ACC112 (cell line): Measurements from ENCODE around the gene ZSWIM4.
"Not testable (repeated sequence)": the region's sequence is repeated elsewhere in the genome, so short reads cannot be mapped to it uniquely, and the experiment has no call there.

Experiments used
- H2AFZ ChIP-seq: fragments of 200-600 bp; sonication (generic); one replicate; pipeline ENCODE4 v1.6.0; 2017; ENCODE audit warnings: antibody characterized with exemption, low read length; ENCODE audit not compliant: unreplicated experiment
- H3K27ac ChIP-seq: fragments of 200-600 bp; sonication (generic); 2 replicates; pipeline ENCODE4 v1.5.1; 2014; ENCODE audit warnings: low read depth, mild to moderate bottlenecking, antibody characterized with exemption, low read length, moderate library complexity
- H3K27me3 ChIP-seq: fragments of 200-600 bp; sonication (generic); 2 replicates; pipeline ENCODE4 v1.6.1; 2014; ENCODE audit warnings: mild to moderate bottlenecking, antibody characterized with exemption, low read length, moderate library complexity, mixed read lengths; ENCODE audit not compliant: insufficient read depth
- H3K36me3 ChIP-seq: fragments of 200-600 bp; sonication (generic); 2 replicates; pipeline ENCODE4 v1.6.1; 2016; ENCODE audit warnings: mild to moderate bottlenecking, antibody characterized with exemption, low read length, moderate library complexity, mixed read lengths; ENCODE audit not compliant: insufficient read depth
- H3K4me1 ChIP-seq: fragments of 200-600 bp; sonication (generic); one replicate; pipeline ENCODE4 v1.6.1; 2016; ENCODE audit warnings: low read length, mixed read lengths; ENCODE audit not compliant: insufficient read depth, unreplicated experiment, control insufficient read depth
- H3K4me3 ChIP-seq: fragments of 200-600 bp; sonication (generic); 2 replicates; pipeline ENCODE4 v1.5.1; 2014; ENCODE audit warnings: mild to moderate bottlenecking, low read depth, low read length
- H3K79me2 ChIP-seq: fragments of 200-600 bp; sonication (generic); one replicate; pipeline ENCODE4 v1.6.0; 2016; ENCODE audit warnings: low read length; ENCODE audit not compliant: control insufficient read depth, unreplicated experiment, insufficient read depth

The ZSWIM4 gene

GRCh38 chr19:13851734-13852114 lies 56.5 kb downstream of the ZSWIM4 start:
- Histone ChIP-seq H3K27ac (peak overlapping the region; percentile 100), H3K4me3 (peak overlapping the region; percentile 74; the same call in 1 of the 2 replicates), H2AFZ (peak overlapping the region; percentile 25), H3K4me1 (peaks cover 37% of the 10 kb centered on the region)
- not testable (repeated sequence) for H3K36me3 ChIP-seq, H3K79me2 ChIP-seq, H3K27me3 ChIP-seq

GRCh38 chr19:13852171-13852707 lies 57.0 kb downstream of the ZSWIM4 start:
- Histone ChIP-seq H3K27ac (peak overlapping the region; percentile 100), H3K4me1 (peaks cover 32% of the 10 kb centered on the region)
- not testable (repeated sequence) for H3K79me2 ChIP-seq, H3K36me3 ChIP-seq, H3K27me3 ChIP-seq, H2AFZ ChIP-seq, H3K4me3 ChIP-seq

GRCh38 chr19:13856497-13856896 lies 61.3 kb downstream of the ZSWIM4 start:
- no peaks in the 10 kb centered on the region for H3K79me2 ChIP-seq
- no peaks in the 10 kb centered on the region for H3K36me3 ChIP-seq
- H3K27ac ChIP-seq = no peak overlapping the region
- no peak overlapping the region for H2AFZ ChIP-seq
- H3K4me1 ChIP-seq = peaks cover 16% of the 10 kb centered on the region
- H3K27me3 ChIP-seq = no peaks in the 10 kb centered on the region
- H3K4me3 ChIP-seq = no peak overlapping the region

GRCh38 chr19:13859361-13859880 lies 64.2 kb downstream of the ZSWIM4 start:
- Histone ChIP-seq H3K79me2 (no peaks in the 10 kb centered on the region), H3K4me1 (peaks cover 6% of the 10 kb centered on the region), H3K27ac (no peak overlapping the region), H3K27me3 (no peaks in the 10 kb centered on the region), H3K36me3 (no peaks in the 10 kb centered on the region), H3K4me3 (no peak overlapping the region), H2AFZ (no peak overlapping the region)

GRCh38 chr19:13860679-13861391 lies 65.6 kb downstream of the ZSWIM4 start:
- peaks cover 6% of the 10 kb centered on the region for H3K4me1 ChIP-seq
- no peaks in the 10 kb centered on the region for H3K79me2 ChIP-seq
- H3K4me3 ChIP-seq = no peak overlapping the region
- no peak overlapping the region for H2AFZ ChIP-seq
- H3K27ac ChIP-seq = peak overlapping the region; percentile 97; the same call in 1 of the 2 replicates
- 0 out of 2 replicates have a peak, but pooled peaks cover 4% of the 10 kb centered on the region for H3K27me3 ChIP-seq
- no peaks in the 10 kb centered on the region for H3K36me3 ChIP-seq

- Histone ChIP-seq H3K79me2 (no peaks in the 10 kb centered on the region), H3K27ac (peak overlapping the region; percentile 97), H3K4me3 (peak overlapping the region; percentile 82), H3K4me1 (peaks cover 6% of the 10 kb centered on the region), H2AFZ (no peak overlapping the region), H3K27me3 (peaks cover 9% of the 10 kb centered on the region; the same call in 1 of the 2 replicates), H3K36me3 (no peaks in the 10 kb centered on the region)
Measured at GRCh38 chr19:13861392-13861713, 66.1 kb downstream of the ZSWIM4 start.

- Histone ChIP-seq H3K27me3 (peaks cover 12% of the 10 kb centered on the region; the same call in 1 of the 2 replicates), H2AFZ (peak overlapping the region; percentile 85), H3K4me1 (peaks cover 6% of the 10 kb centered on the region), H3K36me3 (no peaks in the 10 kb centered on the region), H3K79me2 (no peaks in the 10 kb centered on the region), H3K27ac (peak overlapping the region; percentile 97), H3K4me3 (peak overlapping the region; percentile 82)
Measured at GRCh38 chr19:13861714-13862531, 66.7 kb downstream of the ZSWIM4 start.

- Histone ChIP-seq H3K4me3 (no peak overlapping the region), H3K27me3 (peaks cover 12% of the 10 kb centered on the region; the same call in 1 of the 2 replicates), H3K79me2 (no peaks in the 10 kb centered on the region), H3K4me1 (peaks cover 6% of the 10 kb centered on the region), H3K27ac (no peak overlapping the region), H3K36me3 (no peaks in the 10 kb centered on the region), H2AFZ (no peak overlapping the region)
Measured at GRCh38 chr19:13864046-13864666, 68.9 kb downstream of the ZSWIM4 start.

GRCh38 chr19:13864667-13865570 lies 69.7 kb downstream of the ZSWIM4 start:
- peaks cover 12% of the 10 kb centered on the region; the same call in 1 of the 2 replicates for H3K27me3 ChIP-seq

More at GRCh38 chr19:13864667-13865570, 69.7 kb downstream of the ZSWIM4 start:
- Histone ChIP-seq H3K36me3 (no peaks in the 10 kb centered on the region), H3K27ac (no peak overlapping the region), H2AFZ (no peak overlapping the region), H3K4me1 (peaks cover 6% of the 10 kb centered on the region), H3K79me2 (no peaks in the 10 kb centered on the region), H3K4me3 (peak overlapping the region; percentile 74; the same call in 1 of the 2 replicates)
